HepG2 (cell line): Measurements from ENCODE around the gene NCOA6. TPM values are rescaled to one million over a fixed set of nuclear protein-coding genes. Genes with fewer than 3 reads are reported as not detected.

ENCODE experiments used
- CHD4 ChIP-seq: fragments of 200-600 bp; sonication (generic); IDR thresholded peaks from 2 replicates; pipeline ENCODE4 v1.7.0; 2017; ENCODE audit warnings: mild to moderate bottlenecking, low read length, borderline replicate concordance
- DNMT3B ChIP-seq: conservative IDR thresholded peaks from 2 replicates; pipeline ENCODE4 v1.6.1; 2016; ENCODE audit warnings: missing biosample characterization, control low read depth
- ERF ChIP-seq: IDR thresholded peaks from 2 replicates; pipeline ENCODE4 v1.6.1; 2018; ENCODE audit warnings: missing biosample characterization, missing genetic modification reagents
- GTF3A ChIP-seq: sonication (generic); formaldehyde crosslinking; conservative IDR thresholded peaks from 2 replicates; pipeline ENCODE4 v1.4.0; 2020; ENCODE audit warnings: mild to moderate bottlenecking, missing genetic modification reagents
- HNRNPUL1 ChIP-seq: fragments of 200-400 bp; formaldehyde crosslinking; IDR thresholded peaks from 2 replicates; pipeline ENCODE4 v1.6.1; 2017; ENCODE audit warnings: low read depth, mild to moderate bottlenecking, low read length, moderate library complexity
- KLF12 ChIP-seq: sonication (generic); formaldehyde crosslinking; IDR thresholded peaks from 2 replicates; pipeline ENCODE4 v1.4.0; 2020; ENCODE audit warnings: missing genetic modification reagents, borderline replicate concordance
- MED1 ChIP-seq: sonication (generic); formaldehyde crosslinking; IDR thresholded peaks from 2 replicates; pipeline ENCODE4 v1.4.0; 2020; ENCODE audit warnings: missing genetic modification reagents
- NPAS2 ChIP-seq: sonication (generic); formaldehyde crosslinking; IDR thresholded peaks from 2 replicates; pipeline ENCODE4 v1.8.0; 2022; ENCODE audit warnings: mild to moderate bottlenecking, missing genetic modification reagents, borderline replicate concordance
- RBFOX2 ChIP-seq: fragments of 200-400 bp; formaldehyde crosslinking; IDR thresholded peaks from 2 replicates; pipeline ENCODE4 v1.6.1; 2017; ENCODE audit warnings: low read depth, mild to moderate bottlenecking, low read length
- REPIN1 ChIP-seq: sonication (generic); formaldehyde crosslinking; IDR thresholded peaks from 2 replicates; pipeline ENCODE4 v1.8.0; 2022; ENCODE audit warnings: missing genetic modification reagents, low read depth, mild to moderate bottlenecking, borderline replicate concordance
- SP2 ChIP-seq: sonication (generic); formaldehyde crosslinking; IDR thresholded peaks from 2 replicates; pipeline ENCODE4 v1.5.1; 2020; ENCODE audit warnings: mild to moderate bottlenecking, missing genetic modification reagents
- ZFP1 ChIP-seq: IDR thresholded peaks from 2 replicates; pipeline ENCODE4 v1.6.1; 2016
- ZNF282 ChIP-seq: fragments of 450-650 bp; IDR thresholded peaks from 2 replicates; pipeline ENCODE4 v1.6.1; 2018; ENCODE audit not compliant: partially characterized antibody
- ZNF343 ChIP-seq: sonication (generic); formaldehyde crosslinking; IDR thresholded peaks from 2 replicates; pipeline ENCODE4 v1.4.0; 2020; ENCODE audit warnings: mild to moderate bottlenecking, missing genetic modification reagents
- ZNF530 ChIP-seq: sonication (generic); formaldehyde crosslinking; IDR thresholded peaks from 2 replicates; pipeline ENCODE4 v1.5.0; 2020; ENCODE audit warnings: low read depth, mild to moderate bottlenecking, missing genetic modification reagents
- ZZZ3 ChIP-seq: sonication (generic); formaldehyde crosslinking; IDR thresholded peaks from 2 replicates; pipeline ENCODE4 v1.4.0; 2020; ENCODE audit warnings: missing genetic modification reagents, mild to moderate bottlenecking, borderline replicate concordance
- polyA plus RNA-seq, 8 experiments: library from polyadenylated mRNA; depleted of rRNA in 3 of 8; stranded (reverse) in 7 of 8; unstranded in 1 of 8; fragments of >200 nt; fragmentation: Illumina TruSeq in 4 of 8; extraction: Trizol in 4 of 8; gene quantifications; 2 replicates each; pipeline versions ENCODE4 v1.2.1 to v1.2.3, GENCODE V29; 2011 to 2016; ENCODE audit warnings: low read depth in 4 of 8, missing spikeins in 1 of 8, mixed read lengths in 1 of 8; ENCODE audit not compliant: insufficient read depth in 1 of 8
- total RNA-seq, 5 experiments: library from RNA; depleted of rRNA; stranded (reverse); fragments of >200 nt; fragmentation: Illumina TruSeq; extraction: Trizol; gene quantifications; 2 replicates each; pipeline ENCODE4 v1.2.3, GENCODE V29; 2016; ENCODE audit warnings: low read depth in 1 of 5
- TF ChIP-seq, protein P1 (sequence below), 2 experiments: fragments of 450-650 bp in 1 of 2; sonication (generic) in 1 of 2; formaldehyde crosslinking; IDR thresholded peaks; 2 replicates each; pipeline versions ENCODE4 v1.5.0 to v1.8.0; 2020 to 2022; ENCODE audit warnings: mild to moderate bottlenecking in 1 of 2, missing genetic modification reagents in 1 of 2
- TF ChIP-seq, protein P2 (sequence below): sonication (generic); formaldehyde crosslinking; IDR thresholded peaks from 2 replicates; pipeline ENCODE4 v1.4.0; 2020; ENCODE audit warnings: low read depth, missing genetic modification reagents
- TF ChIP-seq, protein P3 (sequence below): sonication (generic); formaldehyde crosslinking; IDR thresholded peaks from 2 replicates; pipeline ENCODE4 v1.9.0; 2021; ENCODE audit warnings: missing genetic modification reagents, borderline replicate concordance
- TF ChIP-seq, protein P4 (sequence below): IDR thresholded peaks from 2 replicates; pipeline ENCODE4 v1.6.1; 2012; ENCODE audit warnings: low read depth, low read length, improper control_type of control experiment
- TF ChIP-seq, protein P5 (sequence below): IDR thresholded peaks from 2 replicates; pipeline ENCODE4 v1.6.1; 2016; ENCODE audit warnings: mild to moderate bottlenecking

The NCOA6 gene
- total and polyA plus RNA-seq, 2 of the 13 experiments (the other 11 are each of a cell fraction or from before 2014, with no cell fraction given) = 11.2 to 29.3 TPM

DNA sequence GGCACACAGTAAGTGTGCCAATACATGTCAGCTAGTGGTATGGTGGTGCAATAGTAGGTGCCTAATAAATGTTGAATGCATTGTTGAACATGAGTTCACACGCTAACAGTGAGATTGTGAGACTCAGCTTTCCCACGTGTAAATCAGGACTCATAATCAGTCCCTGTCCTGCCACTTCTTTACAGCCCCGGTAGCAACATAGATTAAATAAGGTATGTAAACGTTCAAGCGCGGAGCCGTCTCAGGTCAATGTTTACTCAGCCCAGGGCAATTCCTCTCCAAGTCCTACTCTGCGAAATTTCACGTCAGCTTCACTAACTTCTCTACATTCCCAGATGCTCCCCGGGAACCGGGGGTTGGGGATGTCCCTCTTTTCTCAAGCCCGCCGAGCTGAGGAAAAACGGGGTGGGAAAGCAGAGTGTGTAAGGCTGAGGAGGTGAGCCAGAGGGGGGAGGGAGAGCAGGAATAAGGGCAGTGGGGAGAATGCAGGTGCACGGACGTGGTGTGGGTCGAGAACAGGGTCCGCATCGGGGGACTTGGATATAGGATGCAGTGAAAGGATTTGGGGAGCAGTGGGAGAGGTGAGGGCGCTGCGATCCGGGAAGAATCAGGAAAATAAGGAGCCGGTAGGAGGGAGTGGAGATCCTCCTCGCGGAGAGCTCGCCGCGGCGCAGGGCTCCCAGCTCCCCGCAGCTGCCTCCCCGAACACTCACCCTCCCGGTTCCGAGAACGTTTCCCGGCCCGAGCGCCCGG is 121.9 kb downstream of the NCOA6 start (continued):
- no peak; the same call in 1 of the 2 replicates for TF ChIP-seq CHD4
- TF ChIP-seq NPAS2 (CRISPR knock-in tag) = no peak
- TF ChIP-seq ZNF530 = no peak
- TF ChIP-seq ZZZ3 (CRISPR knock-in tag) = no peak
- TF ChIP-seq, protein P1, sequence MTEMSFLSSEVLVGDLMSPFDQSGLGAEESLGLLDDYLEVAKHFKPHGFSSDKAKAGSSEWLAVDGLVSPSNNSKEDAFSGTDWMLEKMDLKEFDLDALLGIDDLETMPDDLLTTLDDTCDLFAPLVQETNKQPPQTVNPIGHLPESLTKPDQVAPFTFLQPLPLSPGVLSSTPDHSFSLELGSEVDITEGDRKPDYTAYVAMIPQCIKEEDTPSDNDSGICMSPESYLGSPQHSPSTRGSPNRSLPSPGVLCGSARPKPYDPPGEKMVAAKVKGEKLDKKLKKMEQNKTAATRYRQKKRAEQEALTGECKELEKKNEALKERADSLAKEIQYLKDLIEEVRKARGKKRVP (CRISPR knock-in tag; IDR thresholded peaks at IDR 0.05) = no peak; a peak in 1 of 4 replicates
- TF ChIP-seq, protein P2, sequence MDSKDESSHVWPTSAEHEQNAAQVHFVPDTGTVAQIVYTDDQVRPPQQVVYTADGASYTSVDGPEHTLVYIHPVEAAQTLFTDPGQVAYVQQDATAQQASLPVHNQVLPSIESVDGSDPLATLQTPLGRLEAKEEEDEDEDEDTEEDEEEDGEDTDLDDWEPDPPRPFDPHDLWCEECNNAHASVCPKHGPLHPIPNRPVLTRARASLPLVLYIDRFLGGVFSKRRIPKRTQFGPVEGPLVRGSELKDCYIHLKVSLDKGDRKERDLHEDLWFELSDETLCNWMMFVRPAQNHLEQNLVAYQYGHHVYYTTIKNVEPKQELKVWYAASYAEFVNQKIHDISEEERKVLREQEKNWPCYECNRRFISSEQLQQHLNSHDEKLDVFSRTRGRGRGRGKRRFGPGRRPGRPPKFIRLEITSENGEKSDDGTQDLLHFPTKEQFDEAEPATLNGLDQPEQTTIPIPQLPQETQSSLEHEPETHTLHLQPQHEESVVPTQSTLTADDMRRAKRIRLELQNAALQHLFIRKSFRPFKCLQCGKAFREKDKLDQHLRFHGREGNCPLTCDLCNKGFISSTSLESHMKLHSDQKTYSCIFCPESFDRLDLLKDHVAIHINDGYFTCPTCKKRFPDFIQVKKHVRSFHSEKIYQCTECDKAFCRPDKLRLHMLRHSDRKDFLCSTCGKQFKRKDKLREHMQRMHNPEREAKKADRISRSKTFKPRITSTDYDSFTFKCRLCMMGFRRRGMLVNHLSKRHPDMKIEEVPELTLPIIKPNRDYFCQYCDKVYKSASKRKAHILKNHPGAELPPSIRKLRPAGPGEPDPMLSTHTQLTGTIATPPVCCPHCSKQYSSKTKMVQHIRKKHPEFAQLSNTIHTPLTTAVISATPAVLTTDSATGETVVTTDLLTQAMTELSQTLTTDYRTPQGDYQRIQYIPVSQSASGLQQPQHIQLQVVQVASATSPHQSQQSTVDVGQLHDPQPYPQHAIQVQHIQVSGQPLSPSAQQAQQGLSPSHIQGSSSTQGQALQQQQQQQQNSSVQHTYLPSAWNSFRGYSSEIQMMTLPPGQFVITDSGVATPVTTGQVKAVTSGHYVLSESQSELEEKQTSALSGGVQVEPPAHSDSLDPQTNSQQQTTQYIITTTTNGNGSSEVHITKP (CRISPR knock-in tag) = no peak
- TF ChIP-seq DNMT3B (CRISPR knock-in tag) = no peak
- no peak for TF ChIP-seq ZNF282
- no peak for TF ChIP-seq RBFOX2
- TF ChIP-seq ZFP1 (CRISPR knock-in tag) = no peak; the same call in 1 of the 2 replicates
- no peak for TF ChIP-seq KLF12
- no peak for TF ChIP-seq HNRNPUL1
- TF ChIP-seq GTF3A (CRISPR knock-in tag) = no peak
- TF ChIP-seq, protein P3, sequence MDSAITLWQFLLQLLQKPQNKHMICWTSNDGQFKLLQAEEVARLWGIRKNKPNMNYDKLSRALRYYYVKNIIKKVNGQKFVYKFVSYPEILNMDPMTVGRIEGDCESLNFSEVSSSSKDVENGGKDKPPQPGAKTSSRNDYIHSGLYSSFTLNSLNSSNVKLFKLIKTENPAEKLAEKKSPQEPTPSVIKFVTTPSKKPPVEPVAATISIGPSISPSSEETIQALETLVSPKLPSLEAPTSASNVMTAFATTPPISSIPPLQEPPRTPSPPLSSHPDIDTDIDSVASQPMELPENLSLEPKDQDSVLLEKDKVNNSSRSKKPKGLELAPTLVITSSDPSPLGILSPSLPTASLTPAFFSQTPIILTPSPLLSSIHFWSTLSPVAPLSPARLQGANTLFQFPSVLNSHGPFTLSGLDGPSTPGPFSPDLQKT (CRISPR knock-in tag) = no peak
- TF ChIP-seq ZNF343 = no peak
- TF ChIP-seq SP2 (CRISPR knock-in tag) = no peak
- TF ChIP-seq, protein P4, sequence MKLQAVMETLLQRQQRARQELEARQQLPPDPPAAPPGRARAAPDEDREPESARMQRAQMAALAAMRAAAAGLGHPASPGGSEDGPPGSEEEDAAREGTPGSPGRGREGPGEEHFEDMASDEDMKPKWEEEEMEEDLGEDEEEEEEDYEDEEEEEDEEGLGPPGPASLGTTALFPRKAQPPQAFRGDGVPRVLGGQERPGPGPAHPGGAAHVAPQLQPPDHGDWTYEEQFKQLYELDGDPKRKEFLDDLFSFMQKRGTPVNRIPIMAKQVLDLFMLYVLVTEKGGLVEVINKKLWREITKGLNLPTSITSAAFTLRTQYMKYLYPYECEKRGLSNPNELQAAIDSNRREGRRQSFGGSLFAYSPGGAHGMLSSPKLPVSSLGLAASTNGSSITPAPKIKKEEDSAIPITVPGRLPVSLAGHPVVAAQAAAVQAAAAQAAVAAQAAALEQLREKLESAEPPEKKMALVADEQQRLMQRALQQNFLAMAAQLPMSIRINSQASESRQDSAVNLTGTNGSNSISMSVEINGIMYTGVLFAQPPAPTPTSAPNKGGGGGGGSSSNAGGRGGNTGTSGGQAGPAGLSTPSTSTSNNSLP = peak; percentile 59
- TF ChIP-seq ERF (CRISPR knock-in tag) = peak; percentile 14; the same call in 1 of the 2 replicates
- TF ChIP-seq MED1 (CRISPR knock-in tag) = no peak; the same call in 1 of the 2 replicates
- TF ChIP-seq, protein P5, sequence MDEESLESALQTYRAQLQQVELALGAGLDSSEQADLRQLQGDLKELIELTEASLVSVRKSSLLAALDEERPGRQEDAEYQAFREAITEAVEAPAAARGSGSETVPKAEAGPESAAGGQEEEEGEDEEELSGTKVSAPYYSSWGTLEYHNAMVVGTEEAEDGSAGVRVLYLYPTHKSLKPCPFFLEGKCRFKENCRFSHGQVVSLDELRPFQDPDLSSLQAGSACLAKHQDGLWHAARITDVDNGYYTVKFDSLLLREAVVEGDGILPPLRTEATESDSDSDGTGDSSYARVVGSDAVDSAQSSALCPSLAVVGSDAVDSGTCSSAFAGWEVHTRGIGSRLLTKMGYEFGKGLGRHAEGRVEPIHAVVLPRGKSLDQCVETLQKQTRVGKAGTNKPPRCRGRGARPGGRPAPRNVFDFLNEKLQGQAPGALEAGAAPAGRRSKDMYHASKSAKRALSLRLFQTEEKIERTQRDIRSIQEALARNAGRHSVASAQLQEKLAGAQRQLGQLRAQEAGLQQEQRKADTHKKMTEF (CRISPR knock-in tag) = peak; percentile 70
- peak; percentile 69; the same call in 1 of the 2 replicates for TF ChIP-seq REPIN1 (CRISPR knock-in tag)
